ENCODE data around the gene GLI2.

The GLI2 gene

DNA sequence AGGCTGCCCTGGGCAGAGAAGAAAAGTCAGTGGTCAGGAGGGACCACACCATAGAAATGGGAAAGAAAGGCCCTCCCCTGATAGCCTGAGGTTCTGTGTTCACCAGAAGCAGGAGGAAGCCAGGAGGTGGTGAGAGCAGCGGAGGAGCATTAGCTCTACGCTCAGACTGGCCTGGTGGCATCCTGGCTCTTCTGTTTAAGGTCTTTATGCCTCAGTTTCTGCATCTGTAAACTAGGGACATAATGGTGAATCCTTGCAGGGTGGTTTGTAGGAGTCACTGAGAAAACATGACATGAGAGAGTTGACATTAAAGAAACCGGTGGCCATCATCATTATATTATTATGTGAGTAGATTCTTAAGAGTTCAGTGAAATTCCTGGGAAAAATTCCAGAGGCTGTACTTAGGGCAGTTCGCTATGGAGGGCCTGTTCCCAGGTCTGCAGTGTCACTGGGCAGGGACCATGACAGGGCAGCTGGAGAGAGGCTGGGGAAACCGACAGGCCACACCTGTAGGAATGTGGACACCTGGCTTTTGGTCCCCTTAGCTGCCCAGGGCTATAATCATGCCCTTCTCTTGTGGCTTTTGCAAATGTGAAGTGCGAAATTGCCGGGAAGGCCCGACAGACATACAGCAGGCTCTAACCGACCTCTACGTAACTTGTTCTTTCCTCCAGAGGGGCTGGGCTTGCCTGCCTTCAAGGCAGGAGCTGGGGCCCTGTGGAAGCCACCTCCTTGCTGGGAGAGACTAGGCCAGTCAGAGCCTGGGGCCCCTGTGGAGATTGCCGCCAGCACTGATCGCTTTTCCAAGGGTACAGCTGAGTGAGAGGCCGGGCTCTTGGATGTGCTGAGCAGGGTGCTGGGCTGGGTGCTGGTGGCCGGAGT is 31.0 kb downstream of the GLI2 start:
- TF ChIP-seq, protein P1, sequence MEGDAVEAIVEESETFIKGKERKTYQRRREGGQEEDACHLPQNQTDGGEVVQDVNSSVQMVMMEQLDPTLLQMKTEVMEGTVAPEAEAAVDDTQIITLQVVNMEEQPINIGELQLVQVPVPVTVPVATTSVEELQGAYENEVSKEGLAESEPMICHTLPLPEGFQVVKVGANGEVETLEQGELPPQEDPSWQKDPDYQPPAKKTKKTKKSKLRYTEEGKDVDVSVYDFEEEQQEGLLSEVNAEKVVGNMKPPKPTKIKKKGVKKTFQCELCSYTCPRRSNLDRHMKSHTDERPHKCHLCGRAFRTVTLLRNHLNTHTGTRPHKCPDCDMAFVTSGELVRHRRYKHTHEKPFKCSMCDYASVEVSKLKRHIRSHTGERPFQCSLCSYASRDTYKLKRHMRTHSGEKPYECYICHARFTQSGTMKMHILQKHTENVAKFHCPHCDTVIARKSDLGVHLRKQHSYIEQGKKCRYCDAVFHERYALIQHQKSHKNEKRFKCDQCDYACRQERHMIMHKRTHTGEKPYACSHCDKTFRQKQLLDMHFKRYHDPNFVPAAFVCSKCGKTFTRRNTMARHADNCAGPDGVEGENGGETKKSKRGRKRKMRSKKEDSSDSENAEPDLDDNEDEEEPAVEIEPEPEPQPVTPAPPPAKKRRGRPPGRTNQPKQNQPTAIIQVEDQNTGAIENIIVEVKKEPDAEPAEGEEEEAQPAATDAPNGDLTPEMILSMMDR (IDR thresholded peaks at IDR 0.05; ENCODE audit: borderline replicate concordance, insufficient read depth, low read depth, low read length): no peak
- no peak overlapping the region for H3K4me3 ChIP-seq (ENCODE audit: low read depth, low read length)

DNA sequence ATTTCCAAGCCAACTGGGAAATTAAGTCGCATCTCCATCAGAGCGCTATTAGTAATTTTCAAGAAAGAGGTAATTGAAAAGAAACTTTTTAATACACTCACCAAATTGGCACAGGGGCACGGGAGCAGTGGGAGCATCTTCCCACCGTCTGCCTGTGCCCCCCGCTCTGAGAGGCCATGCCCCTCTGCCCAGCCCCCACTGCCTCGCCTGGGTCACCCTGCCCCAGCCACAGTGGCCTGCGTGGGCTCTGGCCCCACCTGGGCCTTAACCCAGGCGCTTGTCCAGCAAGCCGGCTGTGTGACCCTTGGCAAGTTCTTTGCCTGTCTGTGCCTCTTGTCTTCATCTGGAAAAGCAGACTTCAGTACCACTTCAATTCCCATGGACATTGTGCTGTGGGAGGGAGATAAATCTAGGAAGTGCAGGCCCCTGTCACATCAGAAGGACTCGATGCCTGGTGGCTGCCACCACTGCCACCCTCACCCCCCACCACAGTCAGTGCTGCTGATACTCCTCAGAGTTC is 31.9 kb downstream of the GLI2 start:
- TF ChIP-seq, protein P1 (IDR thresholded peaks at IDR 0.05; ENCODE audit: borderline replicate concordance, insufficient read depth, low read depth, low read length): no peak
- no peak overlapping the region for H3K4me3 ChIP-seq (ENCODE audit: low read depth, low read length)

DNA sequence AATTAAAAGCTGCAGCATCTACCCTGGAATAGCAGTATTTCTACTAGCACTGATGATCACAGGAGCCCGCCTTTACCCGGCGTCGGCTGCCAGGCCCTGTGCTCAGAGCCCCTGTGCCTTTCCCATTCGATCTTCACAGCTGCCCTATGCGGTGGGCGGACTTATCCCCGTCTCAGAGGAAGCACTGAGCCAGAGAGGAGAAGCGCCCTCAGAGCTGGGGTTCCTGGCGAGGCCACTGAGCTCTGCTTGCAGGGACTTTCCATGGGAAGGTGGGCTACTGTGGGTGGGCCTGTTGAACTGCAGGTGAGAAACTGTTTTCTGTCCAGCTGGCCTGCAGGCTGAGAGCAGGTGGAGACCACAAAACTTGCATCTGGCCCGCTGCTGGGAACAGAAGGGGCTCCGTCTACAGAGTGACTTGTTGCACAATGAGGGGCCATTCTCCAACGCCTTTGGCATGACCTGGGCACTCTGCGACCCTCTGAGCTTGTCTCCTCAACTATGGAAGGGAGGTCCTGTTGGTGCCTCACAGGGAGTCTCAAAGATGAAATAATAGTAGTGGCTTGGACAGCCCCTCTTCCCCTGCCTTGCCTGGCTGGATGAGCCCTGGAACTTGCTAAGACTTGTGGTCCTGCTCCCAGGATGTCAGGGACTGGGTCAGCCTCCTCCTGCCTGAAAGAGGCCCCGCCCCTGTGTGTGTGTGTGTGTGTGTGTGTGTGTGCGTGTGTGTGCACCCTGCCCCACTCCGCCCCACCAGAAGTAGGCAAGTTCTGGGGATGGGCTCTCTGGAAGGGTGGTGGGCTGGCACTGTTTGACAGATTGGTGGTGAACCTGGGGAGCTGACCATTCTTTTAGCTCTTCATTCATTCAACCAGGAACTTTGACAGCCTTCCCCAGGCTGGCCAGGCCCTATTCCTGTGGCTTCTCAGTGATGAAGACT is 32.7 kb downstream of the GLI2 start:
- TF ChIP-seq, protein P1 (IDR thresholded peaks at IDR 0.05; ENCODE audit: borderline replicate concordance, insufficient read depth, low read depth, low read length): no peak
- no peak overlapping the region for H3K4me3 ChIP-seq (ENCODE audit: low read depth, low read length)

DNA sequence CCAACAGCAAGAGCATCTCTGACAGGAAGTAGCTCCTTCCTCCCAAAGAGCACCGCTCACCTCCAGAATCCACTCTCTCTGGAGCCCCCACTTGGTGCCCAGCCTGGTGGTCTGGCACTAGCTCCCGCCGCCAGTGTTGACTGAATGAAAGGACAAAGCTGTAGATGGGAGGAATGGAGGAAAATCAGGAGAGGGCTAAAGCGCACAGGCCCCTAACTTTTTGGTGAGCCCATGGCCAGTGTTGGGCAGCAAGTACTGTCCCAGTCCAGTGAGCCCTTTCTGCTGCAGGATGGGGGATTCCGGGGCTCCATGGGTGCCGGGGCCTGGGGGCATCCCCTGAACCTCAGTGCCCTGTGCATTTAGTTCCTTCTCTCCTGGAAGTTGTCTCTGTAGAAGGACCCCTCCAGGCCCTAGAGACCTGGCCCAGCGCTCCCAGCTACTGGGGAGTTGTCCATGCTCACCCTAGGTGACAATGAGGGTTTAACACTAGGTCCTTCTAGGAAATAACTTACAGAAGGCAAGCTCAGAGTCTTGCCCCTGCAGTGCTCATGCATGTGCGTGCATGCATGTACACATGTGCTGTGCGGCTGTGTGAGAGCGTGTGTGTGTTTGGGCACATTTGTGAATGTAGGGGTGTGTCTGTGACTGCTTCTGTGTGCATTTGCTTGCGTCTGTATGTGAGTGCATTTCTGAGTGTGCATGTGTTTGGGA is 33.6 kb downstream of the GLI2 start:
- TF ChIP-seq, protein P1 (IDR thresholded peaks at IDR 0.05; ENCODE audit: borderline replicate concordance, insufficient read depth, low read depth, low read length): no peak
- H3K4me3 ChIP-seq (ENCODE audit: low read depth, low read length): no peak overlapping the region

DNA sequence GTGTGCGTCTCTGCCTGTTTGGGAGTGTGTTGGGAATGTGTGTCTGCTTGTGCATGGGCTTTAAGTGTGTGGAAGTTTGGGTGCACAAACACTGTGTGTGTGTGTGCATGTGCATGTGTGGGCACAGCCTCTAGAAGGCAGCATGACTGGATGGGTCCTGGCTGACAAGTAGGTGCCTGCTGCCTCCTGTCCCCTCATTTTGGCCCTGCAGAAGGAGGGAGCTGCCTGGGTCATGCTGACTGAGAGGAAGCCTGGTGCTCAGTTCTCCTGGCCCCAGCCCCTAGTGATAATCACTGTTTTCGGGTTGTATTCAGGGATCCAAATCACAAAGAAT is 34.1 kb downstream of the GLI2 start:
- H3K4me3 ChIP-seq (ENCODE audit: low read depth, low read length): no peak overlapping the region
- TF ChIP-seq, protein P1 (IDR thresholded peaks at IDR 0.05; ENCODE audit: borderline replicate concordance, insufficient read depth, low read depth, low read length): no peak

DNA sequence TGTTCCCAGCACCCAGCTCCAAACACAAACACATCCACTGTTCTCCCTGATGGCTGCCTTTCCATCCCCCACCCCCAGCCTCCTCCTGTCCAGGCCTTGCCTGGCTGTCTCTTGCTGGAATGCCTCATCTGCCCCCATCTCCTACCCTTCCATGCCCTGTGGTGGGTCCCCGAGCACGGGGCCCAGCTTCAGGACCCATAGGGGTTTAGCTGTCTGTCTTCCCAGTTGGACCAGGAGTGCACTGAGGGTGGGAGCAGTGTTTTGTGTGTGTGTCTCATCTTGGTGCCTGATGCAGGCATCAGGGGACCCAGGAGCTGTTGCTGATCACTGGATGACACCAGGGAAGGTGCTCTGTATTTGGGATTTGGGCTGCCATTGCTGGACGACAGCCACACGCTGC is 34.5 kb downstream of the GLI2 start:
- H3K4me3 ChIP-seq (ENCODE audit: low read depth, low read length): no peak overlapping the region
- TF ChIP-seq, protein P1 (IDR thresholded peaks at IDR 0.05; ENCODE audit: borderline replicate concordance, insufficient read depth, low read depth, low read length): no peak

Measured in GM12875 (cell line).